Left colon (tissue), 2 donors: Measurements from ENCODE around the gene PCDH9. TPM values are rescaled to one million over a fixed set of nuclear protein-coding genes. Genes with fewer than 3 reads are reported as not detected.
A peak's percentile ranks its signal among the peaks of the same experiment; 100 is the strongest.

Experiments
- ATAC-seq: fragments of 200-7000 bp; cut with Tn5 transposase; one replicate; pipeline ENCODE4 v1.9.1; 2020; ENCODE audit warnings: mild to moderate bottlenecking, moderate library complexity
- DNase-seq, 2 donors: peaks; one replicate each; pipeline ENCODE4 v3.0.0-alpha.2; 2020
- intact Hi-C, 2 donors: fragments of 100-400 bp; cut with DNase I in 1 of 2; cut with micrococcal nuclease in 1 of 2; formaldehyde crosslinking; loops; one replicate each; pipeline versions ENCODE4 v1.11.2 to v1.14.0; 2022; cut with DNase I, micrococcal nuclease
- total RNA-seq, 2 donors: library from RNA; stranded (reverse); fragmentation: NEBNext Ultra II Directional; extraction: Animal tissue kit (Norgen Biotek cat#: 25700); gene quantifications; one replicate each; pipeline ENCODE4 v1.2.1, GENCODE V29; 2021
- donor health status: DM: no; HTN: no; CAD: no.
- donor health status: DM: yes; HTN: yes; CAD: no.

PCDH9 gene
- total RNA-seq, 2 donors from 2014 or later, result 0.61 to 1.4 TPM

- no peak for ATAC-seq
- intact Hi-C loops, result no loop called here
Observed at GRCh38 chr13:67183151-67183550, 47.0 kb downstream of the PCDH9 start.

GRCh38 chr13:67175836-67176459 lies 54.2 kb downstream of the PCDH9 start:
- intact Hi-C loops, result no loop called here
- ATAC-seq, result no peak
- DNase-seq, result no peak

More at GRCh38 chr13:67183151-67183550, 47.0 kb downstream of the PCDH9 start:
- DNase-seq, result no peak

GRCh38 chr13:67168384-67168783 lies 61.8 kb downstream of the PCDH9 start:
- ATAC-seq, result no peak
- DNase-seq, result no peak
- intact Hi-C loops, result no loop called here

GRCh38 chr13:67167420-67167819 lies 62.7 kb downstream of the PCDH9 start:
- intact Hi-C loops, result no loop called here
- ATAC-seq (no peak), DNase-seq (no peak)

- ATAC-seq (no peak), DNase-seq (no peak)
- intact Hi-C loops, result no loop called here
Observed at GRCh38 chr13:67161176-67161575, 69.0 kb downstream of the PCDH9 start.

- ATAC-seq (no peak), DNase-seq (no peak)
- intact Hi-C loops, result no loop called here
Observed at GRCh38 chr13:67158903-67159302, 71.2 kb downstream of the PCDH9 start.

GRCh38 chr13:67156723-67157060 lies 73.4 kb downstream of the PCDH9 start:
- no peak for DNase-seq
- intact Hi-C loops, result no loop called here
- ATAC-seq, result no peak

GRCh38 chr13:67155898-67156722 lies 74.0 kb downstream of the PCDH9 start:
- intact Hi-C loops, result no loop called here

GRCh38 chr13:67152085-67152484 lies 78.1 kb downstream of the PCDH9 start:
- DNase-seq, result no peak
- no peak for ATAC-seq
- intact Hi-C loops, result no loop called here

More at GRCh38 chr13:67155898-67156722, 74.0 kb downstream of the PCDH9 start:
- no peak for DNase-seq
- no peak for ATAC-seq

- DNase-seq, result no peak
- intact Hi-C loops, result no loop called here
Observed at GRCh38 chr13:67151652-67152051, 78.5 kb downstream of the PCDH9 start.

GRCh38 chr13:67150608-67151007 lies 79.5 kb downstream of the PCDH9 start:
- no peak for DNase-seq
- peak; percentile 77 for ATAC-seq
- intact Hi-C loops, result no loop called here

More at GRCh38 chr13:67151652-67152051, 78.5 kb downstream of the PCDH9 start:
- ATAC-seq, result no peak

GRCh38 chr13:67148161-67148571 lies 82.0 kb downstream of the PCDH9 start:
- DNase-seq, result no peak
- intact Hi-C loops, result no loop called here
- no peak for ATAC-seq

GRCh38 chr13:67147342-67148133 lies 82.6 kb downstream of the PCDH9 start:
- ATAC-seq, result no peak
- intact Hi-C loops, result no loop called here
- no peak for DNase-seq

GRCh38 chr13:67146523-67147130 lies 83.5 kb downstream of the PCDH9 start:
- intact Hi-C loops, result no loop called here
- no peak for ATAC-seq
- no peak for DNase-seq

- intact Hi-C loops, result no loop called here
- ATAC-seq, result no peak
- DNase-seq, result no peak
Observed at GRCh38 chr13:67145950-67146349, 84.2 kb downstream of the PCDH9 start.

GRCh38 chr13:67143544-67144115 lies 86.5 kb downstream of the PCDH9 start:
- DNase-seq (no peak), ATAC-seq (no peak)
- intact Hi-C loops, result no loop called here

- DNase-seq, result no peak
Observed at GRCh38 chr13:67140006-67140405, 90.1 kb downstream of the PCDH9 start.

GRCh38 chr13:67139551-67139950 lies 90.6 kb downstream of the PCDH9 start:
- intact Hi-C loops, result no loop called here
- no peak for ATAC-seq
- no peak for DNase-seq

More at GRCh38 chr13:67140006-67140405, 90.1 kb downstream of the PCDH9 start:
- intact Hi-C loops, result no loop called here
- ATAC-seq, result no peak

GRCh38 chr13:67138970-67139369 lies 91.2 kb downstream of the PCDH9 start:
- no peak for DNase-seq
- no peak for ATAC-seq
- intact Hi-C loops, result no loop called here
